Liver (tissue), 3 donors: Measurements from ENCODE around the gene CFAP70.

ENCODE experiments used
- EGR1 ChIP-seq, 2 donors: IDR thresholded peaks; 2 replicates each; pipeline ENCODE4 v1.6.1; 2016 to 2018; ENCODE audit warnings: antibody characterized with exemption in 2 of 2, low read depth in 2 of 2
- HNF4A ChIP-seq, 2 donors: conservative IDR thresholded peaks; 2 replicates each; pipeline ENCODE4 v1.6.1; 2016; ENCODE audit warnings: antibody characterized with exemption in 2 of 2, mild to moderate bottlenecking in 2 of 2
- NR2F2 ChIP-seq: IDR thresholded peaks from 2 replicates; pipeline ENCODE4 v1.6.1; 2016; ENCODE audit warnings: antibody characterized with exemption
- TAF1 ChIP-seq: conservative IDR thresholded peaks from 2 replicates; pipeline ENCODE4 v1.6.1; 2016; ENCODE audit warnings: antibody characterized with exemption, mild to moderate bottlenecking
- TF ChIP-seq, protein P1 (sequence below): fragments of 150-350 bp; IDR thresholded peaks from 2 replicates; pipeline ENCODE4 v1.5.1; 2017; ENCODE audit warnings: improper control_type of control experiment, low read depth, low read length; ENCODE audit not compliant: missing input control
- TF ChIP-seq, protein P2 (sequence below): IDR thresholded peaks from 2 replicates; pipeline ENCODE4 v1.6.1; 2016; ENCODE audit warnings: antibody characterized with exemption
- donor health status: healthy.
- donor health status: healthy.

DNA sequence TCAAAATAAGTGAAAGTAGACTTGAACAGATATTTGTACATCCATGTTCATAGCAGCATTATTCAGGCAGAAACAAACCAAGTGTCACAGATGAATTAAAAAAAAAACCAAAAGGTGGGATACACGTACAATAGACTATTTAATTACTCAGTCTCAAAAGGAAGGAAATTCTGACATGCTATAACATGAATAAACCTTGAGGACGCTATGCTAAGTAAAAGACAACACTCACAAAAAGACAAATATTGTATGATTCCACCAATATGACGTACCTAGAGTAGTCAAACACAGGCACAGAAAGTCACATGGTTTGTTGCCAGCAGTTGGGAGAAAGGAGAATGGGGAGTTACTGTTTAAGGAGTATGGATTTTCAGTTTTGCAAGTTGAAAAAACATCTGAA lies 18.0 kb upstream of the CFAP70 start:
- TF ChIP-seq, protein P1, sequence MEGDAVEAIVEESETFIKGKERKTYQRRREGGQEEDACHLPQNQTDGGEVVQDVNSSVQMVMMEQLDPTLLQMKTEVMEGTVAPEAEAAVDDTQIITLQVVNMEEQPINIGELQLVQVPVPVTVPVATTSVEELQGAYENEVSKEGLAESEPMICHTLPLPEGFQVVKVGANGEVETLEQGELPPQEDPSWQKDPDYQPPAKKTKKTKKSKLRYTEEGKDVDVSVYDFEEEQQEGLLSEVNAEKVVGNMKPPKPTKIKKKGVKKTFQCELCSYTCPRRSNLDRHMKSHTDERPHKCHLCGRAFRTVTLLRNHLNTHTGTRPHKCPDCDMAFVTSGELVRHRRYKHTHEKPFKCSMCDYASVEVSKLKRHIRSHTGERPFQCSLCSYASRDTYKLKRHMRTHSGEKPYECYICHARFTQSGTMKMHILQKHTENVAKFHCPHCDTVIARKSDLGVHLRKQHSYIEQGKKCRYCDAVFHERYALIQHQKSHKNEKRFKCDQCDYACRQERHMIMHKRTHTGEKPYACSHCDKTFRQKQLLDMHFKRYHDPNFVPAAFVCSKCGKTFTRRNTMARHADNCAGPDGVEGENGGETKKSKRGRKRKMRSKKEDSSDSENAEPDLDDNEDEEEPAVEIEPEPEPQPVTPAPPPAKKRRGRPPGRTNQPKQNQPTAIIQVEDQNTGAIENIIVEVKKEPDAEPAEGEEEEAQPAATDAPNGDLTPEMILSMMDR: no peak
- TF ChIP-seq EGR1 (IDR thresholded peaks at IDR 0.05; ENCODE audit: low read depth in 2 of 2): no peak
- TF ChIP-seq, protein P2, sequence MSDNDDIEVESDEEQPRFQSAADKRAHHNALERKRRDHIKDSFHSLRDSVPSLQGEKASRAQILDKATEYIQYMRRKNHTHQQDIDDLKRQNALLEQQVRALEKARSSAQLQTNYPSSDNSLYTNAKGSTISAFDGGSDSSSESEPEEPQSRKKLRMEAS: no peak
- TF ChIP-seq TAF1: no peak
- no peak for TF ChIP-seq HNF4A (conservative IDR thresholded peaks at IDR 0.05)
- no peak for TF ChIP-seq NR2F2
